H1 (cell line): ENCODE data around the gene PDGFA. TPM values are rescaled to one million over a fixed set of nuclear protein-coding genes. Genes with fewer than 3 reads are reported as not detected.

Source experiments
- CTCF ChIA-PET: fragments of 300-600 bp; sonication (Branson Sonifier 250); formaldehyde crosslinking; loops from one replicate; lab custom pipeline; 2021; ENCODE audit not compliant: partially characterized antibody; lab: Charles Lee
- POLR2A ChIA-PET: fragments of 300-600 bp; sonication (Branson Sonifier 250); formaldehyde crosslinking; loops from one replicate; lab custom pipeline; 2021; ENCODE audit warnings: inconsistent platforms; ENCODE audit not compliant: partially characterized antibody; lab: Charles Lee
- DNase-seq, 2 experiments: peaks; one replicate each; pipeline versions ENCODE4 v3.0.0 to v3.0.0-alpha.2; 2010 to 2022; ENCODE audit warnings: low spot score in 2 of 2, low read depth in 1 of 2, mixed read lengths in 1 of 2
- FAIRE-seq: peaks from 2 replicates; lab custom pipeline; 2011; peaks lifted over from hg19 to GRCh38; lab: Jason Lieb, UNC
- H2AFZ ChIP-seq: 2 replicates; pipeline ENCODE4 v1.8.1; 2012; ENCODE audit warnings: low read length, inconsistent platforms
- H2AK5ac ChIP-seq: 2 replicates; pipeline ENCODE4 v1.6.1; 2013; ENCODE audit warnings: low read depth, low read length
- H2BK120ac ChIP-seq: replicated peaks from 2 replicates; pipeline ENCODE3; 2013; ENCODE audit warnings: low read depth, low read length, inconsistent platforms
- H2BK12ac ChIP-seq: 2 replicates; pipeline ENCODE4 v1.6.1; 2013; ENCODE audit warnings: low read depth, low read length
- H2BK15ac ChIP-seq: 2 replicates; pipeline ENCODE4 v1.6.1; 2013; ENCODE audit warnings: low read length
- H2BK20ac ChIP-seq: 2 replicates; pipeline ENCODE4 v1.6.1; 2013; ENCODE audit warnings: low read length
- H2BK5ac ChIP-seq: 2 replicates; pipeline ENCODE4 v1.6.1; 2013; ENCODE audit warnings: low read depth, low read length
- H3K14ac ChIP-seq: 2 replicates; pipeline ENCODE4 v1.6.1; 2013; ENCODE audit warnings: inconsistent platforms; ENCODE audit not compliant: insufficient read length
- H3K18ac ChIP-seq: 2 replicates; pipeline ENCODE4 v1.6.1; 2013; ENCODE audit warnings: low read length; ENCODE audit errors: extremely low read depth
- H3K23ac ChIP-seq: 2 replicates; pipeline ENCODE4 v1.6.1; 2013; ENCODE audit warnings: inconsistent platforms; ENCODE audit not compliant: insufficient read length
- H3K23me2 ChIP-seq: 2 replicates; pipeline ENCODE4 v1.6.1; 2013; ENCODE audit warnings: low read depth, low read length
- H3K27ac ChIP-seq: 2 replicates; pipeline ENCODE4 v1.6.1; 2011; ENCODE audit warnings: low read depth, low read length, inconsistent platforms
- H3K27me3 ChIP-seq, 4 experiments: replicated peaks in 1 of 4; 1 replicate in 1 of 4; 2 replicates in 3 of 4; pipeline versions ENCODE4 v1.6.1 to v1.8.1; 2011 to 2013; ENCODE audit warnings: low read length in 3 of 4, mild to moderate bottlenecking in 3 of 4, inconsistent platforms in 2 of 4, mixed read lengths in 2 of 4, moderate library complexity in 1 of 4; ENCODE audit not compliant: control insufficient read depth in 3 of 4, insufficient read depth in 3 of 4; ENCODE audit errors: extremely low read depth in 1 of 4
- H3K36me3 ChIP-seq, 4 experiments: 2 replicates each; pipeline versions ENCODE4 v1.6.1 to v1.8.1; 2011 to 2013; ENCODE audit warnings: mild to moderate bottlenecking in 4 of 4, low read length in 3 of 4, moderate library complexity in 2 of 4, control low read depth in 1 of 4, inconsistent platforms in 1 of 4; ENCODE audit not compliant: insufficient read depth in 4 of 4, control insufficient read depth in 2 of 4
- H3K4ac ChIP-seq: replicated peaks from 2 replicates; pipeline ENCODE3; 2013; ENCODE audit warnings: low read length, low read depth, mixed read lengths, inconsistent platforms; ENCODE audit not compliant: insufficient read length
- H3K4me1 ChIP-seq, 4 experiments: replicated peaks in 1 of 4; 1 replicate in 1 of 4; 2 replicates in 3 of 4; pipeline versions ENCODE4 v1.6.1 to v1.8.1; 2011 to 2013; ENCODE audit warnings: low read length in 3 of 4, inconsistent platforms in 2 of 4, mixed read lengths in 1 of 4; ENCODE audit not compliant: insufficient read depth in 4 of 4, control insufficient read depth in 3 of 4
- H3K4me2 ChIP-seq, 2 experiments: 2 replicates each; pipeline versions ENCODE4 v1.6.1 to v1.8.1; 2011 to 2013; ENCODE audit warnings: low read depth in 2 of 2, low read length in 2 of 2, control low read depth in 1 of 2, inconsistent platforms in 1 of 2, mild to moderate bottlenecking in 1 of 2; ENCODE audit not compliant: insufficient read depth in 1 of 2
- H3K4me3 ChIP-seq, 4 experiments: fragments of 200-600, 300-600 bp in 1 of 4; sonication (generic), shearing (Covaris generic), sonication (Bioruptor Twin) in 1 of 4; 2 replicates each; pipeline versions ENCODE4 v1.5.1 to v1.8.1; 2011 to 2016; ENCODE audit warnings: low read length in 4 of 4, low read depth in 3 of 4, control low read depth in 2 of 4, inconsistent platforms in 2 of 4, mild to moderate bottlenecking in 2 of 4, mixed read lengths in 1 of 4, moderate library complexity in 1 of 4; ENCODE audit not compliant: insufficient read depth in 2 of 4; ENCODE audit errors: extremely low read depth in 1 of 4
- H3K56ac ChIP-seq: replicated peaks from 2 replicates; pipeline ENCODE3; 2013; ENCODE audit warnings: low read depth, mild to moderate bottlenecking, mixed read lengths, low read length, inconsistent platforms; ENCODE audit not compliant: insufficient read length
- H3K79me1 ChIP-seq: 2 replicates; pipeline ENCODE4 v1.6.1; 2013; ENCODE audit warnings: low read depth, low read length, control low read depth
- H3K79me2 ChIP-seq, 2 experiments: 2 replicates each; pipeline versions ENCODE4 v1.6.1 to v1.8.1; 2012 to 2013; ENCODE audit warnings: low read length in 2 of 2, mild to moderate bottlenecking in 2 of 2, inconsistent platforms in 1 of 2; ENCODE audit not compliant: insufficient read depth in 2 of 2, control insufficient read depth in 1 of 2
- H3K9ac ChIP-seq, 4 experiments: replicated peaks in 1 of 4; 1 replicate in 1 of 4; 2 replicates in 3 of 4; pipeline versions ENCODE4 v1.6.1 to v1.8.1; 2011 to 2013; ENCODE audit warnings: low read depth in 3 of 4, low read length in 3 of 4, control low read depth in 2 of 4, mild to moderate bottlenecking in 2 of 4, moderate library complexity in 2 of 4, inconsistent platforms in 1 of 4; ENCODE audit errors: extremely low read depth in 1 of 4
- H3K9me3 ChIP-seq, 2 experiments: 2 replicates each; pipeline versions ENCODE4 v1.6.1 to v1.8.1; 2012 to 2013; ENCODE audit warnings: mild to moderate bottlenecking in 2 of 2, moderate library complexity in 2 of 2, control low read depth in 1 of 2, inconsistent platforms in 1 of 2, low read depth in 1 of 2, low read length in 1 of 2, mixed read lengths in 1 of 2; ENCODE audit not compliant: insufficient read depth in 2 of 2
- H4K20me1 ChIP-seq, 2 experiments: replicated peaks in 1 of 2; 2 replicates each; pipeline versions ENCODE3 to v1.8.1; 2011 to 2013; ENCODE audit warnings: inconsistent platforms in 2 of 2, low read length in 2 of 2, mild to moderate bottlenecking in 1 of 2; ENCODE audit not compliant: insufficient read depth in 2 of 2, control insufficient read depth in 1 of 2
- H4K5ac ChIP-seq: 2 replicates; pipeline ENCODE4 v1.6.1; 2013; ENCODE audit warnings: low read length, low read depth, mixed read lengths, inconsistent platforms; ENCODE audit not compliant: insufficient read length
- H4K8ac ChIP-seq: 2 replicates; pipeline ENCODE4 v1.8.0; 2013; ENCODE audit warnings: mild to moderate bottlenecking, moderate library complexity, low read length, inconsistent platforms; ENCODE audit not compliant: insufficient read depth; ENCODE audit errors: extremely low read depth
- H4K91ac ChIP-seq: replicated peaks from 2 replicates; pipeline ENCODE3; 2013; ENCODE audit warnings: low read length, mixed read lengths, inconsistent platforms; ENCODE audit not compliant: insufficient read length
- BCL11A ChIP-seq, 2 experiments: IDR thresholded peaks; one replicate each; pipeline ENCODE4 v1.6.1; 2011; ENCODE audit warnings: low read depth in 2 of 2, low read length in 2 of 2, mild to moderate bottlenecking in 2 of 2
- CHD1 ChIP-seq: IDR thresholded peaks from 2 replicates; pipeline ENCODE4 v1.6.1; 2012; ENCODE audit warnings: low read depth, low read length, improper control_type of control experiment
- CTBP2 ChIP-seq: IDR thresholded peaks from 2 replicates; pipeline ENCODE4 v1.7.0; 2011; ENCODE audit warnings: borderline replicate concordance, mild to moderate bottlenecking, moderate library complexity, mixed read lengths, low read length; ENCODE audit not compliant: insufficient read depth, insufficient read length
- EP300 ChIP-seq, 2 experiments: IDR thresholded peaks; 1 replicate in 1 of 2; 2 replicates in 1 of 2; pipeline ENCODE4 v1.6.1; 2011 to 2012; ENCODE audit warnings: low read depth in 2 of 2, low read length in 2 of 2, mild to moderate bottlenecking in 2 of 2, borderline replicate concordance in 1 of 2, inconsistent platforms in 1 of 2, moderate library complexity in 1 of 2
- FOSL1 ChIP-seq: IDR thresholded peaks from 2 replicates; pipeline ENCODE4 v1.6.1; 2011; ENCODE audit warnings: mild to moderate bottlenecking, low read depth, low read length, moderate library complexity; ENCODE audit not compliant: insufficient read depth
- JUND ChIP-seq: IDR thresholded peaks from 2 replicates; pipeline ENCODE4 v1.6.1; 2011; ENCODE audit warnings: mild to moderate bottlenecking, improper control_type of control experiment, low read length
- POLR2AphosphoS5 ChIP-seq: IDR thresholded peaks from 2 replicates; pipeline ENCODE4 v1.6.1; 2011; ENCODE audit warnings: low read depth, low read length
- POU5F1 ChIP-seq: IDR thresholded peaks from 2 replicates; pipeline ENCODE4 v1.6.1; 2011; ENCODE audit warnings: low read depth, mild to moderate bottlenecking, low read length, moderate library complexity
- SAP30 ChIP-seq: fragments of 300-600 bp; sonication (generic); IDR thresholded peaks from 2 replicates; pipeline ENCODE4 v1.7.1; 2012; ENCODE audit warnings: low read length, moderate library complexity, mild to moderate bottlenecking, inconsistent platforms; ENCODE audit not compliant: insufficient read depth, insufficient replicate concordance
- SP1 ChIP-seq: IDR thresholded peaks from 2 replicates; pipeline ENCODE4 v1.6.1; 2011; ENCODE audit warnings: low read depth, low read length
- SP2 ChIP-seq: IDR thresholded peaks from 2 replicates; pipeline ENCODE4 v1.6.1; 2012; ENCODE audit warnings: mild to moderate bottlenecking, low read length, inconsistent platforms
- TEAD4 ChIP-seq: IDR thresholded peaks from 2 replicates; pipeline ENCODE4 v1.6.1; 2012; ENCODE audit warnings: low read depth, low read length, inconsistent platforms, mixed read lengths
- WGBS, 2 experiments: shearing (Covaris generic) in 1 of 2; methylation state at CpG; one replicate each; pipeline versions ENCODE4 v1.1.6 to v1.1.7; 2013 to 2015; ENCODE audit warnings: low lambda C conversion rate in 2 of 2, mixed read lengths in 2 of 2, inconsistent platforms in 1 of 2, low coverage in 1 of 2, missing lambda C conversion rate in 1 of 2; ENCODE audit not compliant: insufficient replicate concordance in 2 of 2, insufficient coverage in 1 of 2, insufficient read length in 1 of 2; ENCODE audit errors: extremely low coverage in 1 of 2, missing lambda C conversion rate in 1 of 2; 5-methylcytosine and 5-hydroxymethylcytosine counted together
- polyA plus RNA-seq, 7 experiments: library from polyadenylated mRNA; depleted of rRNA in 3 of 7; stranded (reverse) in 5 of 7; unstranded in 2 of 7; fragments of >200 nt in 5 of 7; fragments of 200-250 nt in 2 of 7; gene quantifications; 1 replicate in 5 of 7; 2 replicates in 1 of 7; 4 replicates in 1 of 7; pipeline versions ENCODE4 v1.2.1 to v1.2.3, GENCODE V29; 2011 to 2013; ENCODE audit warnings: missing spikeins in 2 of 7, mixed read lengths in 2 of 7
- total RNA-seq: library from RNA; stranded (reverse); fragmentation: NEBNext Ultra II Directional; extraction: Animal tissue kit (Norgen Biotek cat#: 25700); gene quantifications from 2 replicates; pipeline ENCODE4 v1.2.1, GENCODE V29; 2021
- TF ChIP-seq, protein P1 (sequence below): IDR thresholded peaks from 2 replicates; pipeline ENCODE4 v1.6.1; 2011; ENCODE audit warnings: low read depth, mild to moderate bottlenecking, low read length; ENCODE audit not compliant: insufficient read depth

PDGFA gene
- total and polyA plus RNA-seq, 2 of the 8 experiments (the other 6 are each of a cell fraction or from before 2014, with no cell fraction given): 21.1 to 43.0 TPM

DNA sequence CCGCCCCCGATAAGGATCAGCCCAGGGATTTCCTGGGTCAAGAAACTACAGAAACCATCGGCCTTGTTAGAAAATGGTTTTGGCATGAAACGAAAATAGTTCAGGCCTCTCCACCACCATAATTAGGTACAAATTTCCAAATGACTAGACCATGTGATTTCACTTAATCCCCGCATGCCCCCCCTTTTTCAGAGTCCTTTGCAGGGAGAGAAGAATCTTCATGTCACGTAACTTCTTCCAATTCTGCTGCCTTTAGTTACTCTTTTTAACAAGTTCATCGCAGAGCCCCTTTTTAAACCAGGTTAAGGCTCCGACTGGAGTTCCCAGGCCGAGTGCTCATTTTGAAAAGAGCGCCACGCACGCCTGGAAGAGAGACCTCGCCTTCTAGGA, 3.4 kb downstream of the PDGFA start:
- H2BK20ac ChIP-seq: no peak overlapping the region
- peak overlapping the region; percentile 78; the same call in 1 of the 2 replicates for H2BK5ac ChIP-seq
- no peak overlapping the region for H3K27ac ChIP-seq
- H3K4ac ChIP-seq: peak overlapping the region; percentile 7
- no peak overlapping the region for H2AFZ ChIP-seq
- no peak overlapping the region for H3K23ac ChIP-seq
- no peak overlapping the region for H3K14ac ChIP-seq
- H3K27me3 ChIP-seq: peaks cover 2 to 11% (median 7%) of the 10 kb centered on the region in 4 experiments; a peak in 6 of 7 replicates
- peaks cover 7 to 10% of the 10 kb centered on the region in 2 experiments for H4K20me1 ChIP-seq
- H2BK12ac ChIP-seq: no peak overlapping the region; the same call in 1 of the 2 replicates
- H3K4me3 ChIP-seq: peak overlapping the region in 3 of 4 experiments; percentile 48 to 98 (median 52); a peak in 7 of 8 replicates
- H4K91ac ChIP-seq: peak overlapping the region; percentile 54
- ChIA-PET POLR2A (interaction anchor here (0.5 to 1.8 kb wide), 6 partner anchors 22 to 292 kb away, joined by 3 to 8 read pairs (median 4); no protein-coding TSS in a partner anchor), CTCF (interaction anchor here (0.9 to 1.4 kb wide), 2 partner anchors 194 to 258 kb away, joined by 4 read pairs; no protein-coding TSS in a partner anchor)
- peaks cover 0 to 58% of the 10 kb centered on the region in 2 experiments; a peak in 3 of 4 replicates for H3K79me2 ChIP-seq
- H2BK120ac ChIP-seq: no peak overlapping the region
- H3K18ac ChIP-seq: peak overlapping the region; percentile 48; the same call in 1 of the 2 replicates
- no peak overlapping the region for H2BK15ac ChIP-seq
- DNase-seq: no peak
- peaks cover 0 to 5% (median 1%) of the 10 kb centered on the region in 4 experiments; a peak in 3 of 8 replicates for H3K36me3 ChIP-seq
- H4K8ac ChIP-seq: no peak overlapping the region
- no peaks in the 10 kb centered on the region; the same call in 1 of the 2 replicates for H3K79me1 ChIP-seq
- H3K56ac ChIP-seq: no peak overlapping the region
- no peak for FAIRE-seq
- peaks cover 16% of the 10 kb centered on the region; the same call in 1 of the 2 replicates for H3K23me2 ChIP-seq
- peak overlapping the region; percentile 44 for H4K5ac ChIP-seq
- 3% methylated on average over 13 of the region's 13 CpGs; no CpG with 5 or more reads in 1 of the 2 experiments for WGBS, 2 experiments
- no peak overlapping the region for H2AK5ac ChIP-seq
- H3K9me3 ChIP-seq: no peaks in the 10 kb centered on the region
- peak overlapping the region; percentile 66 to 89 for H3K4me2 ChIP-seq
- no peak overlapping the region for H3K9ac ChIP-seq
- peaks cover 6 to 41% (median 20%) of the 10 kb centered on the region in 4 experiments for H3K4me1 ChIP-seq
- TF ChIP-seq SP2 (no peak), FOSL1 (no peak), POU5F1 (no peak), SAP30 (no peak), TEAD4 (no peak), BCL11A (IDR thresholded peaks at IDR 0.05; ENCODE audit: low read depth in 2 of 2, low read length in 2 of 2) (no peak), JUND (no peak), CTBP2 (no peak), SP1 (no peak), POLR2AphosphoS5 (no peak), CHD1 (no peak), EP300 (IDR thresholded peaks at IDR 0.05; ENCODE audit: borderline replicate concordance in 1 of 2, low read depth in 2 of 2, low read length in 2 of 2) (no peak)
- TF ChIP-seq, protein P1, sequence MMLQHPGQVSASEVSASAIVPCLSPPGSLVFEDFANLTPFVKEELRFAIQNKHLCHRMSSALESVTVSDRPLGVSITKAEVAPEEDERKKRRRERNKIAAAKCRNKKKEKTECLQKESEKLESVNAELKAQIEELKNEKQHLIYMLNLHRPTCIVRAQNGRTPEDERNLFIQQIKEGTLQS: no peak
